Prostate gland (tissue), 2 donors: ENCODE results near the gene FLRT1.

Experiments used
- CTCF ChIP-seq, 4 experiments: fragments of 200-600 bp in 2 of 4; fragments of 450-650 bp in 2 of 4; sonication (generic) in 2 of 4; IDR thresholded peaks; 1 replicate in 3 of 4; 2 replicates in 1 of 4; pipeline ENCODE4 v1.5.1; 2016 to 2019; ENCODE audit warnings: antibody characterized with exemption in 4 of 4, mild to moderate bottlenecking in 2 of 4, moderate library complexity in 2 of 4
- POLR2A ChIP-seq: fragments of 450-650 bp; IDR thresholded peaks from one replicate; pipeline ENCODE4 v1.6.1; 2016; ENCODE audit warnings: antibody characterized with exemption, mild to moderate bottlenecking

- TF ChIP-seq CTCF (IDR thresholded peaks at IDR 0.05): no peak
- no peak for TF ChIP-seq POLR2A
These were observed 24.6 kb downstream of the FLRT1 start for GRCh38 chr11:64060263-64060860.
